HG03066 (cell line): ENCODE measurements around the gene PLXNA4.
"Not testable (repeated sequence)": the region's sequence is repeated elsewhere in the genome, so short reads cannot be mapped to it uniquely, and the experiment has no call there.

ENCODE experiments used
- ATAC-seq: cut with Tn5 transposase; IDR thresholded peaks from one replicate; pipeline ENCODE4 v1.9.1; 2021; ENCODE audit warnings: low read depth; ENCODE audit not compliant: unreplicated experiment

The PLXNA4 gene, protein sequence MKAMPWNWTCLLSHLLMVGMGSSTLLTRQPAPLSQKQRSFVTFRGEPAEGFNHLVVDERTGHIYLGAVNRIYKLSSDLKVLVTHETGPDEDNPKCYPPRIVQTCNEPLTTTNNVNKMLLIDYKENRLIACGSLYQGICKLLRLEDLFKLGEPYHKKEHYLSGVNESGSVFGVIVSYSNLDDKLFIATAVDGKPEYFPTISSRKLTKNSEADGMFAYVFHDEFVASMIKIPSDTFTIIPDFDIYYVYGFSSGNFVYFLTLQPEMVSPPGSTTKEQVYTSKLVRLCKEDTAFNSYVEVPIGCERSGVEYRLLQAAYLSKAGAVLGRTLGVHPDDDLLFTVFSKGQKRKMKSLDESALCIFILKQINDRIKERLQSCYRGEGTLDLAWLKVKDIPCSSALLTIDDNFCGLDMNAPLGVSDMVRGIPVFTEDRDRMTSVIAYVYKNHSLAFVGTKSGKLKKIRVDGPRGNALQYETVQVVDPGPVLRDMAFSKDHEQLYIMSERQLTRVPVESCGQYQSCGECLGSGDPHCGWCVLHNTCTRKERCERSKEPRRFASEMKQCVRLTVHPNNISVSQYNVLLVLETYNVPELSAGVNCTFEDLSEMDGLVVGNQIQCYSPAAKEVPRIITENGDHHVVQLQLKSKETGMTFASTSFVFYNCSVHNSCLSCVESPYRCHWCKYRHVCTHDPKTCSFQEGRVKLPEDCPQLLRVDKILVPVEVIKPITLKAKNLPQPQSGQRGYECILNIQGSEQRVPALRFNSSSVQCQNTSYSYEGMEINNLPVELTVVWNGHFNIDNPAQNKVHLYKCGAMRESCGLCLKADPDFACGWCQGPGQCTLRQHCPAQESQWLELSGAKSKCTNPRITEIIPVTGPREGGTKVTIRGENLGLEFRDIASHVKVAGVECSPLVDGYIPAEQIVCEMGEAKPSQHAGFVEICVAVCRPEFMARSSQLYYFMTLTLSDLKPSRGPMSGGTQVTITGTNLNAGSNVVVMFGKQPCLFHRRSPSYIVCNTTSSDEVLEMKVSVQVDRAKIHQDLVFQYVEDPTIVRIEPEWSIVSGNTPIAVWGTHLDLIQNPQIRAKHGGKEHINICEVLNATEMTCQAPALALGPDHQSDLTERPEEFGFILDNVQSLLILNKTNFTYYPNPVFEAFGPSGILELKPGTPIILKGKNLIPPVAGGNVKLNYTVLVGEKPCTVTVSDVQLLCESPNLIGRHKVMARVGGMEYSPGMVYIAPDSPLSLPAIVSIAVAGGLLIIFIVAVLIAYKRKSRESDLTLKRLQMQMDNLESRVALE (N-terminal part only)

GRCh38 chr7:132575982-132576720 is at the start of gene PLXNA4:
Gene PLXNA4, minus strand, starts transcription at chr7:132576470. Its CDS starts 67,777 bp downstream, at chr7:132508693.
- no peak for ATAC-seq

GRCh38 chr7:132625651-132626050 is 49.4 kb upstream of the PLXNA4 start:
- no peak for ATAC-seq

GRCh38 chr7:132622081-132622480 is 45.8 kb upstream of the PLXNA4 start:
- no peak for ATAC-seq

GRCh38 chr7:132619967-132620366 is 43.7 kb upstream of the PLXNA4 start:
- ATAC-seq, result no peak

- ATAC-seq, result no peak
Measured at GRCh38 chr7:132618956-132619305, 42.7 kb upstream of the PLXNA4 start.

DNA sequence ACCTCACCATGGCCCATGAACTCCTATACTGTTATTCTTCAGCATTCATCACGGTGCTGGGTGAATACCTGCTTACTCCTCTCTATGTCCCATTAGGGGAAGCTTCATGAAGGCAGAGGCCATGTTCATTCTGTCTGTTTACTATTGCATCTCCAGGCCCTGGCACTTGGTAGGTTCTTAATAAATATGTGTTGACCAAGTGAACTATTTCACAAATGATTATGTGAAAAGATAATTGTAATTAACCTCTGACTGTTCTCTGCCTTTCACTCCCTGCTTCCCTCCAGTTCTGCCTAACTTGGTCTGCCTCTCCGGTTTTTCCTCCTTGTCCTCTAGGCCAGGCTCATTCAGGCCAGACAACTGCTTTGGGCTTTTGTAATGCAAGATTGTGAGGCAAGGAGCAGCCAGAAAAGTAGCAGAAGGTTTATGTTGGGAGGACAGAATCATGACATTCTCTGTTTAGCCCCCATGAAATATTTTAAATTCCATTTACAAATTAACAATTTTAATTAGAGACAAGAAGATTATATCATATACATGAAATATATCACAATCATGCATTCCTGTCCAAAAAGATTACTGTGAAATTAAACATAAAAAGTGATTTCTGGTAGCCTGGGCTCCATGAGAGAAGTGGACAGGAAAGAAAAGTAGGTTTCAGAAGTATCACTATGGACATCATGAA is 42.1 kb upstream of the PLXNA4 start:
- no peak for ATAC-seq

- no peak for ATAC-seq
Measured at GRCh38 chr7:132614428-132615318, 38.4 kb upstream of the PLXNA4 start.

DNA sequence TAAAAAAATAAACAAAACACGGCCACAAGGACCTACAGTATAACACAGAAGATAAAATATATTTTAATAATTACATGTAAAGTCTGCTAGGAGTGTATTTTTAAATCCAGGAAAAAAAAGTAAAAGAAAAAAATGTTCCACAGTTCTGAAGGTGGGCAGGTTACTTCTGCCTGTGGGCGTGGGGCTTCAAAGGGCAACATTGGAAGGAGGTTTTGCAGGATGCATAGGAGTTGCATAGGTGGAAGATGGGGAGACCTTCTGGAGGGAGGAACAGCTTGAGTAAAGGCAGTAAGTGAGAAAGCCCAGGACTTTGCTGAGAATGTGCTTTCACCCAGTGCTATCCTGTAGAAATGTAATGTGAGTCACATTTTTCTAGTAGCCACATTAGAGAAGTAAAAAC is 37.5 kb upstream of the PLXNA4 start:
- no peak for ATAC-seq

DNA sequence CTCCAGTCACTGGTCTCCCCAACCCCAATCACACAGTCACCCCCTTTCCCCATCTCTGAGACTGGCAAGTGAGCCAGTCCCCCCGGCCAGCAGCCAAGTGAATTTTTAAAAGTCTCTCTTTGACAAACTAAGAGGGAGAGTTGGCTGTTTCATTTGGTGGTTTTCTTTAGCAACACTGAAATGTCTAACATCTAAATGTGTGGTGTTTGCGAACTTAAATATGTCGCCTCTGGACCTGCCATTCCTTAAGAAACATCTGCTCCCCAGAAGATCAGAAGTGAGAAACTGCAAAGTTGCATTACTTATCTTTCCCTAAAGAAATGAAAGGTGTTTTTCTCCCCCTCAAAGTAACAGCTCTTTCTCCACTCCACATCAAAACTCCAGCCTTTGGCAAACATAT is 34.7 kb upstream of the PLXNA4 start:
- no peak for ATAC-seq

DNA sequence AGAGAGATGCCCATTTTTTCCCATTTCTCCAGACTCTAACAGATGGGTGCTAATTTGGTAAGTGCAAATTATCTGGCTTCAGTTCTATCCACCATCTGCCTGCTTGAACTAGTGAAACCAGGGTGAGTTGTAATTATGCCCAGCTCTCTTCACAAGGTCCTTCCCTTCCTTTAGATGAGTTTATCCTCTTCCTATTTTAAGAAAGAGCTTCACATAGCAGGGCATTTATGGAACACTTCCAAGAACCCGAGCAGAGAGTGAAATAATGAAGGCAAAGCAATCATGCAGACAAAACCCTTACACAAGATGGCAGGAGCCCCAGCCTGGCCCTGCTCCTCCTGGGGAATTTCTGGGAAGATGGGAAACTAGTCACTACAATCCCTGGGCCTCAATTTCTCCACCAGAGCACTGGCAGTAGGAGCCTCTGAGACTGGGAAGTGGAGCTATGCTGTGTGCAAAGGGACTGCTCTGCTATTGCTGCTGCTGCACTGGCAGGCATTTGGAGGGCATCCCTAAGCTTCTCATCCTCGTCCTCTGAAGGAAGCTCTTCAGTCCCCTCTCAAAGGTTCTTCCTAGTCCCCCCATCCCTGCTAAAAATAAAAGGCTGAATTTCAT is 33.7 kb upstream of the PLXNA4 start:
- ATAC-seq, result no peak

DNA sequence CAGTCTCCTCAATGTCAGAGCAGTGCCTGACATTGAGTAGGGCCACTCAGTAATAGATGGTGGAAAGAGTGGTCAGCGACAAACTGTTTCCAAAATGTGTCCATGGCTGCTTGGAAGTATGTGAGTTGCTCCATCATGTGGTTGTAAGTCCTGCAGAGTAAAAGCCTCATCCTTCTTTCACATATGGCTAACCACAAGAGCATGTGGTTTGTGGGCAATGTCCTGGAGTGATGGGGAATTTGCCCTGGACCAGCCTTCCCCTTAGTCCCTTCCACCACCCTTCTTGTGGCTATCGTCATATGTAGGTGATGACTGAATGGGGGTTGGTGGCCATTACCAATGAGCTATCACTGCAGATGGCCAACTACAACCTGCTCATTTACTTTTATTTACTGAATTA is 33.0 kb upstream of the PLXNA4 start:
- no peak for ATAC-seq

- ATAC-seq, result no peak
Measured at GRCh38 chr7:132608523-132608922, 32.3 kb upstream of the PLXNA4 start.

DNA sequence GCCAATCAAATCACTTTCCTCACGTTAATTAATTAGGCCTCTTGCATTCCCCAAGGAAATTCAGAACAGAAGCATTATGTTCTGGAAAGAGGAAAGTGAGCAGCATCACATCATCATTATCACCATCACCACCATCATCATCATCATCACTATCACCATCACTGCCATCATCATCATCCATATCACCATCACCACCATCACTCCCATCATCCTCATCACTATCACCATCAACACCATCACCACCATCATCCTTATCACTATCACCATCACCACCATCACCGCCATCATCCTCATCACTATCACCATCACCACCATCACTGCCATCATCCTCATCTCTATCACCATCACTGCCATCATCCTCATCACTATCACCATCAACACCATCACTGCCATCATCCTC is 31.4 kb upstream of the PLXNA4 start:
- no peak for ATAC-seq

GRCh38 chr7:132604121-132604520 is 27.9 kb upstream of the PLXNA4 start:
- no peak for ATAC-seq

DNA sequence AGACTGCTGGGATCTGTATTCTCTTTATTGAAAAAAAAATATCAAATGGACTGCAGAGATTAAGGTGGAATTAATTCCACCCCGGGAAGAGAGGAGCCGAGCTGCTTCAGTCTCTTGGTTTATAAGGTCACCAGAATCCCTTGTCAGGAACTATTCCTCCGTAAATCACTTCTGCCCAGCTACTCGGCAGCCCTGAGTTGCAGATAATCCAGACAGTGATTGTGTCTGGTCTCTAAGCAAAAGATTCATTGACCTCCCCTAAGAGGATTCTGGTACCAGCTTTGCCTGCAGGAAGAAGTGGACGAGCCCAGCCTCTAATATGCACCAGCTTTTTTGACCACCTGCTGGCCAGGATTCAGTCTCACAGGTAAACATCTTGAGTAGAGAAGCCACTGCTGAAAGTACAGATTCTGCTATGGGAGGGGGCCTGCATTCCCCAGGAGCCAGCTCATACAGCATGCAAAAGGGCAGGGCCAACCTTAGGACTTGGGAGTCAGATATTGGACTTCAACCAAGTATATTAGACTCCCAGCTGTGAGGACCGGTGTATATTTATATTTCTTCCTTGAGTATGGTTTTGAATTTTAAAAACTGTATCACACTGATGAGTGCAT is 27.1 kb upstream of the PLXNA4 start:
- no peak for ATAC-seq

- no peak for ATAC-seq
Measured at GRCh38 chr7:132601783-132602182, 25.5 kb upstream of the PLXNA4 start.

- ATAC-seq, result no peak
Measured at GRCh38 chr7:132596588-132596987, 20.3 kb upstream of the PLXNA4 start.

DNA sequence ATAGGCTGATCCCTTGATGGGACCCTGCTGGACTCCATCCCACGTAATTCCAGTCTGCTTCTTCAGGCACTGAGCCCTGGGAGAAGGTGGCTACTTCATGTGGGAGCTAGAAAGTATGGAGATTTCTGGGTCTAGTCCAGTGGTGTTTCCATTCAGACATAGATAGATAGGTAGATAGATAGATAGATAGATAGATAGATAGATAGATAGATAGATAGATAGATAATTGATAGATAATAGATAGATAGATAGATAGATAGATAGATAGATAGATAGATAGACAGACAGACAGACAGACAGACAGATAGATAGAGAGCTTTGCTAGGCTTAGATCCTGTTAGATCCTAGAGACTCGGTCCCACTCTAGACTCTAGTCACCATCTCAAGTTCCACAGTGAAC is 18.5 kb upstream of the PLXNA4 start:
- not testable (repeated sequence) for ATAC-seq
